WTC11 (cell line): ENCODE results near the gene TMPRSS6. TPM values are rescaled to one million over a fixed set of nuclear protein-coding genes. Genes with fewer than 3 reads are reported as not detected.

Experiments
- ATAC-seq: fragments of 200-7000 bp; cut with Tn5 transposase; 2 replicates; pipeline ENCODE4 v1.10.0; 2021; ENCODE audit warnings: mild to moderate bottlenecking, moderate library complexity
- CTCF ChIA-PET: fragments of 300-600 bp; sonication (Branson Sonifier 250); formaldehyde crosslinking; loops from one replicate; lab custom pipeline; 2021; ENCODE audit warnings: antibody characterized with exemption; lab: Charles Lee
- POLR2A ChIA-PET: fragments of 350-600 bp; sonication (Branson Sonifier 250); formaldehyde crosslinking; loops from one replicate; lab custom pipeline; 2021; ENCODE audit warnings: antibody characterized with exemption; lab: Charles Lee
- DNase-seq: peaks from one replicate; pipeline ENCODE4 v3.0.0; 2021; ENCODE audit warnings: low spot score
- H3K27ac Mint-ChIP-seq: 2 replicates; pipeline ENCODE4 v1.8.0; 2021; ENCODE audit warnings: mixed read lengths
- H3K27me3 Mint-ChIP-seq: 2 replicates; pipeline ENCODE4 v1.8.0; 2021; ENCODE audit warnings: low read depth, mild to moderate bottlenecking, moderate library complexity, mixed read lengths
- H3K36me3 Mint-ChIP-seq: 2 replicates; pipeline ENCODE4 v1.8.0; 2021; ENCODE audit warnings: mixed read lengths
- H3K4me1 Mint-ChIP-seq: 2 replicates; pipeline ENCODE4 v1.8.0; 2022; ENCODE audit warnings: mixed read lengths
- H3K4me3 Mint-ChIP-seq: 2 replicates; pipeline ENCODE4 v1.8.0; 2021; ENCODE audit warnings: mild to moderate bottlenecking, moderate library complexity, mixed read lengths
- H3K9me3 Mint-ChIP-seq: 2 replicates; pipeline ENCODE4 v1.8.0; 2021; ENCODE audit warnings: mixed read lengths
- CREB1 ChIP-seq: sonication (generic); formaldehyde crosslinking; IDR thresholded peaks from 2 replicates; pipeline ENCODE4 v1.8.0; 2023; ENCODE audit warnings: mild to moderate bottlenecking, missing genetic modification reagents
- FOXK1 ChIP-seq: sonication (generic); formaldehyde crosslinking; IDR thresholded peaks from 2 replicates; pipeline ENCODE4 v1.8.0; 2022; ENCODE audit warnings: mild to moderate bottlenecking, moderate library complexity, missing genetic modification reagents
- GABPB1 ChIP-seq: sonication (generic); formaldehyde crosslinking; IDR thresholded peaks from 2 replicates; pipeline ENCODE4 v1.8.1; 2023; ENCODE audit warnings: mild to moderate bottlenecking, missing genetic modification reagents
- MAX ChIP-seq: sonication (generic); formaldehyde crosslinking; IDR thresholded peaks from 2 replicates; pipeline ENCODE4 v1.8.0; 2022; ENCODE audit warnings: mild to moderate bottlenecking, missing genetic modification reagents
- NFATC4 ChIP-seq: fragments of 250-450 bp; sonication (Bioruptor Pico); IDR thresholded peaks from 2 replicates; pipeline ENCODE4 v1.9.0; 2021; ENCODE audit warnings: mild to moderate bottlenecking
- RELA ChIP-seq: sonication (generic); formaldehyde crosslinking; IDR thresholded peaks from 2 replicates; pipeline ENCODE4 v1.8.1; 2022; ENCODE audit warnings: missing genetic modification reagents, mild to moderate bottlenecking, borderline replicate concordance
- SMAD3 ChIP-seq: sonication (generic); formaldehyde crosslinking; IDR thresholded peaks from 2 replicates; pipeline ENCODE4 v1.8.0; 2022; ENCODE audit warnings: missing genetic modification reagents, mild to moderate bottlenecking, borderline replicate concordance
- SOX15 ChIP-seq: fragments of 250-450 bp; sonication (Bioruptor Pico); IDR thresholded peaks from 2 replicates; pipeline ENCODE4 v1.9.0; 2021; ENCODE audit warnings: mild to moderate bottlenecking
- SP1 ChIP-seq: sonication (generic); formaldehyde crosslinking; conservative IDR thresholded peaks from 2 replicates; pipeline ENCODE4 v1.8.1; 2022; ENCODE audit warnings: missing genetic modification reagents
- ZBTB21 ChIP-seq: sonication (generic); formaldehyde crosslinking; IDR thresholded peaks from 2 replicates; pipeline ENCODE4 v1.8.1; 2023; ENCODE audit warnings: mild to moderate bottlenecking, missing genetic modification reagents, borderline replicate concordance
- ZNF219 ChIP-seq: sonication (generic); formaldehyde crosslinking; IDR thresholded peaks from 2 replicates; pipeline ENCODE4 v1.8.0; 2023; ENCODE audit warnings: missing genetic modification reagents, mild to moderate bottlenecking, borderline replicate concordance
- ZNF396 ChIP-seq: fragments of 250-450 bp; sonication (Bioruptor Pico); IDR thresholded peaks from 2 replicates; pipeline ENCODE4 v1.8.0; 2021; ENCODE audit warnings: mild to moderate bottlenecking, moderate library complexity, borderline replicate concordance
- ZNF532 ChIP-seq: fragments of 250-450 bp; sonication (Bioruptor Pico); IDR thresholded peaks from 2 replicates; pipeline ENCODE4 v1.9.0; 2021; ENCODE audit warnings: mild to moderate bottlenecking, borderline replicate concordance
- total RNA-seq: library from RNA; stranded (reverse); gene quantifications from 3 replicates; pipeline ENCODE4 v1.2.3, GENCODE V29; 2021
- TF ChIP-seq, protein P1 (sequence below): sonication (generic); formaldehyde crosslinking; IDR thresholded peaks from 2 replicates; pipeline ENCODE4 v1.8.1; 2022; ENCODE audit warnings: mild to moderate bottlenecking, missing genetic modification reagents, moderate library complexity, borderline replicate concordance
- TF ChIP-seq, protein P2 (sequence below): sonication (generic); formaldehyde crosslinking; IDR thresholded peaks from 2 replicates; pipeline ENCODE4 v1.8.1; 2023; ENCODE audit warnings: mild to moderate bottlenecking, moderate library complexity, missing genetic modification reagents
- TF ChIP-seq, protein P3 (sequence below): sonication (generic); formaldehyde crosslinking; IDR thresholded peaks from 2 replicates; pipeline ENCODE4 v1.8.0; 2022; ENCODE audit warnings: mild to moderate bottlenecking, missing genetic modification reagents
- TF ChIP-seq, protein P4 (sequence below): fragments of 250-450 bp; sonication (Bioruptor Pico); IDR thresholded peaks from 2 replicates; pipeline ENCODE4 v1.9.0; 2021; ENCODE audit warnings: moderate library complexity, mild to moderate bottlenecking, inconsistent platforms, borderline replicate concordance

TMPRSS6 gene
- total RNA-seq, 1 experiment from 2014 or later, result 0.11 TPM

DNA sequence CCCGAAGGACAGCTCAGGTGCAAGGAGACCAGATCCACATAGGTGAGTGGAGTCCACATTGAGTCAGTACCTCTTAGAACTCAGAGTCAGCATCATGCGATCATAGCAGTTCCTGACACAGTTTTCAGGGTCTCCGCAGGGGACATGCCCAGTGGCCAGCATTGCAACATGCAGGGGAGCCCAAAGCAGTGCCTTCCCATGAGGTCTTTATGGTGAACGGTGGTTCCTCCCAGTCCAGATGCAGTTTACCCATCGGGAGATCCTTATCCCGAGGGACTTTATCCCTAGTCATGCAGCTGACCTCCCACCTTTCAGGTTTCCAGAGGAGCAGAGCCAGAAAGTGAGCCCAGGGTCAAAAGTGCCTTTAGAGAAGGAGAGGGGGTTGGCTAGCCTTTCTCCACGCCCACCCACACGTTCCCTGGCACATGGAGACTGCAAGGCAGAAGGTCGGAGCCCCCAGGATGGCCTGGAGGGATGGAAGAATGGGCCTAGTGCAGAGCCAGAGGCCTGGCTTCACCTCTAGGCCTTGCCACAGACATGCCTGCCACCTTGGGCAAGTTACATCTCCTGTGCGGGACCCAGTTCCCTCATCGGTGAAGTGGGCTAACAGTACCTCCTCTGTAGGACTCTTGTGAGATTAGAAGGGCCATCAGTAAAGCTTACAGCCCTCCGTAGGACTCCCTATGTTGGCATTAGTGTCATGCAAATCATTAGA, 51.6 kb downstream of the TMPRSS6 start:
- Mint-ChIP-seq H3K27me3 (no peaks in the 10 kb centered on the region), H3K27ac (no peak overlapping the region), H3K4me1 (peaks cover 8% of the 10 kb centered on the region), H3K9me3 (no peaks in the 10 kb centered on the region), H3K36me3 (peaks cover 9% of the 10 kb centered on the region), H3K4me3 (no peak overlapping the region)
- ATAC-seq, result no peak
- ChIA-PET POLR2A (no interaction called here), CTCF (interaction anchor here (0.9 to 1.8 kb wide), 3 partner anchors 12 to 142 kb away, joined by 6 to 7 read pairs (median 6); no protein-coding TSS in a partner anchor)
- TF ChIP-seq SMAD3 (CRISPR knock-in tag) (no peak), ZNF532 (no peak), SOX15 (CRISPR knock-in tag) (no peak), MAX (CRISPR knock-in tag) (no peak), FOXK1 (CRISPR knock-in tag) (no peak), NFATC4 (CRISPR knock-in tag) (no peak), ZNF219 (CRISPR knock-in tag) (no peak), CREB1 (CRISPR knock-in tag) (no peak), GABPB1 (CRISPR knock-in tag) (no peak), SP1 (no peak), RELA (CRISPR knock-in tag) (no peak), ZBTB21 (CRISPR knock-in tag) (no peak)
- TF ChIP-seq, protein P1, sequence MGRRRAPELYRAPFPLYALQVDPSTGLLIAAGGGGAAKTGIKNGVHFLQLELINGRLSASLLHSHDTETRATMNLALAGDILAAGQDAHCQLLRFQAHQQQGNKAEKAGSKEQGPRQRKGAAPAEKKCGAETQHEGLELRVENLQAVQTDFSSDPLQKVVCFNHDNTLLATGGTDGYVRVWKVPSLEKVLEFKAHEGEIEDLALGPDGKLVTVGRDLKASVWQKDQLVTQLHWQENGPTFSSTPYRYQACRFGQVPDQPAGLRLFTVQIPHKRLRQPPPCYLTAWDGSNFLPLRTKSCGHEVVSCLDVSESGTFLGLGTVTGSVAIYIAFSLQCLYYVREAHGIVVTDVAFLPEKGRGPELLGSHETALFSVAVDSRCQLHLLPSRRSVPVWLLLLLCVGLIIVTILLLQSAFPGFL, result no peak
- TF ChIP-seq, protein P2, sequence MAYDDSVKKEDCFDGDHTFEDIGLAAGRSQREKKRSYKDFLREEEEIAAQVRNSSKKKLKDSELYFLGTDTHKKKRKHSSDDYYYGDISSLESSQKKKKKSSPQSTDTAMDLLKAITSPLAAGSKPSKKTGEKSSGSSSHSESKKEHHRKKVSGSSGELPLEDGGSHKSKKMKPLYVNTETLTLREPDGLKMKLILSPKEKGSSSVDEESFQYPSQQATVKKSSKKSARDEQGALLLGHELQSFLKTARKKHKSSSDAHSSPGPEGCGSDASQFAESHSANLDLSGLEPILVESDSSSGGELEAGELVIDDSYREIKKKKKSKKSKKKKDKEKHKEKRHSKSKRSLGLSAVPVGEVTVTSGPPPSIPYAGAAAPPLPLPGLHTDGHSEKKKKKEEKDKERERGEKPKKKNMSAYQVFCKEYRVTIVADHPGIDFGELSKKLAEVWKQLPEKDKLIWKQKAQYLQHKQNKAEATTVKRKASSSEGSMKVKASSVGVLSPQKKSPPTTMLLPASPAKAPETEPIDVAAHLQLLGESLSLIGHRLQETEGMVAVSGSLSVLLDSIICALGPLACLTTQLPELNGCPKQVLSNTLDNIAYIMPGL (CRISPR knock-in tag), result no peak
- TF ChIP-seq, protein P3, sequence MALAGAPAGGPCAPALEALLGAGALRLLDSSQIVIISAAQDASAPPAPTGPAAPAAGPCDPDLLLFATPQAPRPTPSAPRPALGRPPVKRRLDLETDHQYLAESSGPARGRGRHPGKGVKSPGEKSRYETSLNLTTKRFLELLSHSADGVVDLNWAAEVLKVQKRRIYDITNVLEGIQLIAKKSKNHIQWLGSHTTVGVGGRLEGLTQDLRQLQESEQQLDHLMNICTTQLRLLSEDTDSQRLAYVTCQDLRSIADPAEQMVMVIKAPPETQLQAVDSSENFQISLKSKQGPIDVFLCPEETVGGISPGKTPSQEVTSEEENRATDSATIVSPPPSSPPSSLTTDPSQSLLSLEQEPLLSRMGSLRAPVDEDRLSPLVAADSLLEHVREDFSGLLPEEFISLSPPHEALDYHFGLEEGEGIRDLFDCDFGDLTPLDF, result no peak
- no peak for DNase-seq

DNA sequence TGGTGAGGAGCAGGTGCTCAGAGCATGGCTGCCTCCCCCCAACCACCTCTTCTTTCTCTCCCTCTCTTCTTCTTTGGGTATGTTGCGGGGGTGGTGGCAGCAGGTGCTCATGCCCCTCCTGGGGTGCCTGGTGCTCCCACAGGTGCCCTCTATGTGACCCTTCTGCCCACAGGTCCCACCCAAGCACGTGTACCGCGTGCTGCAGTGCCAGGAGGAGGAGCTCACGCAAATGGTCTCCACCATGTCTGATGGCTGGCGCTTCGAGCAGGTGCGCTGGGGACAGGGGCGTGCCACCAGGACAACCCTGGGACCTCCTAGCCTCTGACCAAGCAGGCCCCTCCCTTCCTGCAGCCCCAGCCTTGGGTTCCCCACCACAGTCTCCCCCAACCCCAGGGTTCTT, 52.3 kb downstream of the TMPRSS6 start:
- ChIA-PET POLR2A (no interaction called here), CTCF (interaction anchor here (0.9 kb wide), 1 partner anchor 11 kb away, joined by 6 read pairs; no protein-coding TSS in a partner anchor)
- H3K27ac Mint-ChIP-seq, result no peak overlapping the region
- no peaks in the 10 kb centered on the region for H3K27me3 Mint-ChIP-seq
- H3K4me3 Mint-ChIP-seq, result no peak overlapping the region
- TF ChIP-seq ZNF219 (CRISPR knock-in tag) (no peak), MAX (CRISPR knock-in tag) (no peak), ZNF396 (CRISPR knock-in tag) (no peak)
- TF ChIP-seq, protein P4, sequence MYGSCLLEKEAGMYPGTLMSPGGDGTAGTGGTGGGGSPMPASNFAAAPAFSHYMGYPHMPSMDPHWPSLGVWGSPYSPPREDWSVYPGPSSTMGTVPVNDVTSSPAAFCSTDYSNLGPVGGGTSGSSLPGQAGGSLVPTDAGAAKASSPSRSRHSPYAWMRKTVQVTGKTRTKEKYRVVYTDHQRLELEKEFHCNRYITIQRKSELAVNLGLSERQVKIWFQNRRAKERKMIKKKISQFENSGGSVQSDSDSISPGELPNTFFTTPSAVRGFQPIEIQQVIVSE (CRISPR knock-in tag), result no peak
- TF ChIP-seq, protein P2 (CRISPR knock-in tag), result no peak
- DNase-seq (no peak), ATAC-seq (no peak)
- H3K4me1 Mint-ChIP-seq, result peaks cover 8% of the 10 kb centered on the region
- peaks cover 9% of the 10 kb centered on the region for H3K36me3 Mint-ChIP-seq
- no peaks in the 10 kb centered on the region for H3K9me3 Mint-ChIP-seq
